Measurements from ENCODE around the gene MYO1B.

Gene MYO1B

DNA sequence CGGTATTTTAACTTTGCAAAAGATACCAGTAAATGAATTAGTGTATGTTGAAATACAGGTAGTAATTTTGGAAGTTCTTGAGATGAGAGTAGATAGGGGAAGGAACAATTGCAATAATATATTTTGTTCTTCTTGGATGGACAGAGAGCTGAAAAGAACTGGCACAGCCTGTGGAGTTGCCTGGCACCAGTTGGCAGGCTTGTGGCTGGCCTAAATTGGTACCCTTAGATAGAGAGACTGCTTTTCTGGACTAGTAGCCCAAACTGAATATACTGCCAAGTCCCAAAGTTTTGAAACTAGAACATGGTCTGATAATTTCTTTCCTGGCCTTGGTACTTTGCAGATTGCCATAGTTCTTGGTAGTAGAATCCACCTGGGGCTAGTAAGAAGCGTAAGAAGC lies 26.9 kb downstream of the MYO1B start:
- no peak for DNase-seq (ENCODE audit: extremely low read depth, low read depth)
- H3K4me3 ChIP-seq (replicated peaks; ENCODE audit: low read depth, low read length), result no peak overlapping the region
- TF ChIP-seq, protein P1, sequence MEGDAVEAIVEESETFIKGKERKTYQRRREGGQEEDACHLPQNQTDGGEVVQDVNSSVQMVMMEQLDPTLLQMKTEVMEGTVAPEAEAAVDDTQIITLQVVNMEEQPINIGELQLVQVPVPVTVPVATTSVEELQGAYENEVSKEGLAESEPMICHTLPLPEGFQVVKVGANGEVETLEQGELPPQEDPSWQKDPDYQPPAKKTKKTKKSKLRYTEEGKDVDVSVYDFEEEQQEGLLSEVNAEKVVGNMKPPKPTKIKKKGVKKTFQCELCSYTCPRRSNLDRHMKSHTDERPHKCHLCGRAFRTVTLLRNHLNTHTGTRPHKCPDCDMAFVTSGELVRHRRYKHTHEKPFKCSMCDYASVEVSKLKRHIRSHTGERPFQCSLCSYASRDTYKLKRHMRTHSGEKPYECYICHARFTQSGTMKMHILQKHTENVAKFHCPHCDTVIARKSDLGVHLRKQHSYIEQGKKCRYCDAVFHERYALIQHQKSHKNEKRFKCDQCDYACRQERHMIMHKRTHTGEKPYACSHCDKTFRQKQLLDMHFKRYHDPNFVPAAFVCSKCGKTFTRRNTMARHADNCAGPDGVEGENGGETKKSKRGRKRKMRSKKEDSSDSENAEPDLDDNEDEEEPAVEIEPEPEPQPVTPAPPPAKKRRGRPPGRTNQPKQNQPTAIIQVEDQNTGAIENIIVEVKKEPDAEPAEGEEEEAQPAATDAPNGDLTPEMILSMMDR (IDR thresholded peaks at IDR 0.05; ENCODE audit: low read depth, low read length, missing control alignments), result no peak

DNA sequence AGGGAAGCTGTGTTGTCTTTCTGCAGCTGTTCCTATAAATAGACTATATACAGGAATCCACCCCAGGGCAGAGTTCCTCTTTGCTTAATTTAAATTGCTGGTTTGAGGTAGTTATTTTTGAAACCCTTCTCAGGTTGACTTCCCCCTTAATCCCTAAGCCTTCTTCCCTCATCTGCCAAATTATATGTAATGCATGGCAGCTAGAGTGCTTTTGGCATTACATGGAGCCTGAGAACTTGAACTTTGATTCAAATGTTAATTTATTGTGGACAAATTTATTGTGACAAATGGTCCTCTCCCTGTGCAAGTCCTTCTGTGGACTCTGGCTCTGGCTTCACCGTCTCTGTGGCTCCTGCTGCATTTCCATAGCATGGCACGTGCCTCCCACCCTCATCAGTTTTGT lies 29.2 kb downstream of the MYO1B start:
- TF ChIP-seq, protein P1 (IDR thresholded peaks at IDR 0.05; ENCODE audit: low read depth, low read length, missing control alignments), result no peak
- no peak overlapping the region for H3K4me3 ChIP-seq (replicated peaks; ENCODE audit: low read depth, low read length)
- DNase-seq (ENCODE audit: extremely low read depth, low read depth), result no peak

DNA sequence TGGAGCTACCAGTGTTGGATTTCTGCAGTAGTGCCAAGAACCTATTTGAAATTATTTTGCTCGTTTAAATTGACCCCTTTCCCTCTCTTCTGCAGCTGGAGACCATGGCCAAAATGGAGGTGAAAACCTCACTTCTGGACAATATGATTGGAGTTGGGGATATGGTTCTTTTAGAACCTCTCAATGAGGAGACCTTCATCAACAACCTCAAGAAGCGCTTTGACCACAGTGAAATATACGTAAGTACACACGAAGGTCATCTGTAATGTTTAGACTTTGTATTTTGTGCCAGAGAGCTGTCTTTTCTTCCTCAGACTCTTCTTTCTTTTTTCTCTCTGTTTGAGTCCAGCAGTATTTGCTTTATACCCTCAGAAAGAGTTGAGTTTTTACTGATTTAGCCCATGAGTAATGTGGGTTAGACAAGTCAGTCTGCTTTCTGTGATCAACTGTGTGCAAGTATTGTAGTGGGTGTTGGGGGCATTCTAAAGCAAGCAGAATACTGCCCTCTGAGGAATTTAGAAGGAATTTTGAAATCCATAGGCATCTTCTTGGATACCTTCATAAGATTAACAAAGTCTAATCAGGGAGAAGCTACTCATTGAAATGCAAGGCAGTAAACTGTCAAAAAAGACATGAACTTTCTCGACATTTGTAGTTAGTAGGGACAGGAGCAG lies 31.7 kb downstream of the MYO1B start:
- H3K4me3 ChIP-seq (replicated peaks; ENCODE audit: low read depth, low read length), result no peak overlapping the region
- TF ChIP-seq, protein P1 (IDR thresholded peaks at IDR 0.05; ENCODE audit: low read depth, low read length, missing control alignments), result no peak
- DNase-seq (ENCODE audit: extremely low read depth, low read depth), result no peak

DNA sequence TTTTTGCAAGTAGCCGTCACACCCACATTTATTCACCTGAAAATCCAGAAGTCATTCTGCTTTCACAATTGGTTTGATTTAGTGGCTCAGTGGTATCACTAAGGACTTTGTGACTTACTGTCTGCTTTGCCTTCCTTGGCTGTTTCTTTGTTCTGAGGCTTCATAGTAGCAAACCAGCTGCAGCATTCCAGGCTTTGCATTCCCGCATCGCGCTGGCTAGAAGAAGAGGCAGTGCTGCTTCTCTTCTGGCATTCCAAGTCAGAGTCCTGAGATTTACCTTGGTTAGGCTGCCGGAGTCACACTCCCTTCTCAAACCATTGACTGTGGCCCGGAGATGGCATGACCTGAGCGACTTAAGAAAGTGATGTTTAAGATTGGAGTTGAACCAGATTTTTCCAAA lies 35.1 kb downstream of the MYO1B start:
- no peak for DNase-seq (ENCODE audit: extremely low read depth, low read depth)
- TF ChIP-seq, protein P1 (IDR thresholded peaks at IDR 0.05; ENCODE audit: low read depth, low read length, missing control alignments), result no peak
- H3K4me3 ChIP-seq (replicated peaks; ENCODE audit: low read depth, low read length), result no peak overlapping the region

DNA sequence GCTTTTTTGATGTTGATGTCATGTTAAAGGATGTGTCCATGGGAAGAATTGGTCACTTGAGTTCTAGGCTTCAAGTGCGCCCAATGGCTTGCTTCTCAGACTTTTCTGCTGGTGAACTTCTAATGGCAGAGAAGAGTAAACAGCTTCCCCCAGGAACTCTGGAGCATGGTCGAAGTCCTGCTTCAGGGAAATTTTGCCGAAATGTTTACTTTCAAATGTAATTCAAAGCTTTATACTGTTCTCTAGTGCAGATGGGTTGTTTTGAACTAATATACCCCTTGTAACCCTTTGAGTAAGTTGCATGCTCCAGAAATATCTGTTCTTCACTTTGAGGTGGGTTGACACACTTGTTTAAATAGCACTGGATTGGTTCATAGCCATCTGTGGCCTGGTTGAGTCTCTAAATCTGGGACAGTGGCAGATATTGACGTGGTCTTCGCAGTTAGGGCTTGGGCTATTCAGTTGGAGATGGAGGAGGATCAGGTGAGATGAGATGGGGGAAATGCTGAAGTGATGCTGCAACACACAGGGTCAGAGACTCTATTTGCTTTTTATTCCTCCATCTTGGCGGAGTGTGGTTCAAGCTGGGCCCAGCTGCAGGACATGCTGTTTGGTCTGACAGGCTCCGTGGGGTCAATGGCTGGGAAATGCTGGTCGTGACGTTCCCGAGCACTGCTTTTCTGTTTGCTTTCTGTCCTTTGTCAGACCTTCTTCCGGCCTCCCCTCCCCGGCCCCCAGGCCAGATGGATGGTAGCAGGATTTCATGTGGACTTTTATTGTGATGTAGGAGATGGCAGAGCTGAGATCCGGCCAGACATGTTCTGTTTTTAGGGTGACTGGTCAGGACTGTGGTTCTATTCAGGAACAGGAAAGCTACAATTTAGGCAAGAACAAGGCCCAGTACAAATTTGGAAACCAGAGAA lies 35.9 kb downstream of the MYO1B start:
- no peak for DNase-seq (ENCODE audit: extremely low read depth, low read depth)
- no peak overlapping the region for H3K4me3 ChIP-seq (replicated peaks; ENCODE audit: low read depth, low read length)
- TF ChIP-seq, protein P1 (IDR thresholded peaks at IDR 0.05; ENCODE audit: low read depth, low read length, missing control alignments), result no peak

DNA sequence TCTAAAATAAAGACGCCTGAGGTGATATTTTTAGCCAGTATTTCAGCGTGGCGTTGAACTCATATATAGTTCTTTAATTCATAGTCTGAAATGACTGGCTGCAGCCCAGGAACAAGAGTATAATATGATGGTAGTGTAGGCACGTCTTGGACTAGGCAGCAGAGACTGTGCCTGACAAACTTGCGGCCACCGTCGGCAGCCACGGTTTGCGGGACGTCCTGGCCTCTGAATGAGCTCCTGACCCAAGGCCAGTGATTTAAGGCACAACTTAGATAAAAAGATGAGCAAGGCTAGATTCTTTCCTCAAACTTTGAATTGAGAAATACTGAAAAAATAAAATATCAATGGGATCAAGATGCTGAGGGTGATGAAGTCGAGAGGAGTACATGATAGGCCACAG lies 40.0 kb downstream of the MYO1B start:
- TF ChIP-seq, protein P1 (IDR thresholded peaks at IDR 0.05; ENCODE audit: low read depth, low read length, missing control alignments), result no peak
- no peak for DNase-seq (ENCODE audit: extremely low read depth, low read depth)
- H3K4me3 ChIP-seq (replicated peaks; ENCODE audit: low read depth, low read length), result no peak overlapping the region
